ENCODE data around the gene SMARCD3.

SMARCD3 gene

GRCh38 chr7:151232917-151233701, 15.4 kb downstream of the SMARCD3 start:
- in situ Hi-C loops (cut with MboI; ENCODE audit: low pct_unique_long_range_greater_than_20kb, low sequenced_read_pairs, unreplicated experiment) = no loop called here
- peak; percentile 79 for DNase-seq (ENCODE audit: low spot score)
- TF ChIP-seq CTCF (IDR thresholded peaks at IDR 0.05; ENCODE audit: extremely low read depth, insufficient read depth, missing control alignments) = no peak

- DNase-seq (ENCODE audit: low spot score) = peak; percentile 98
- TF ChIP-seq CTCF (IDR thresholded peaks at IDR 0.05; ENCODE audit: extremely low read depth, insufficient read depth, missing control alignments) = no peak
- in situ Hi-C loops (cut with MboI; ENCODE audit: low pct_unique_long_range_greater_than_20kb, low sequenced_read_pairs, unreplicated experiment) = no loop called here
Measured at GRCh38 chr7:151232091-151232916, 16.2 kb downstream of the SMARCD3 start, which contains the start of gene CHPF2. TSS of gene CHPF2 (plus strand) at chr7:151232483. CDS start at chr7:151234012, 1,529 bp downstream.

- in situ Hi-C loops (cut with MboI; ENCODE audit: low pct_unique_long_range_greater_than_20kb, low sequenced_read_pairs, unreplicated experiment) = no loop called here
- TF ChIP-seq CTCF (IDR thresholded peaks at IDR 0.05; ENCODE audit: extremely low read depth, insufficient read depth, missing control alignments) = no peak
- DNase-seq (ENCODE audit: low spot score) = no peak
Measured at GRCh38 chr7:151231080-151231479, 17.4 kb downstream of the SMARCD3 start.

GRCh38 chr7:151229249-151229648, 19.2 kb downstream of the SMARCD3 start:
- DNase-seq (ENCODE audit: low spot score) = no peak
- in situ Hi-C loops (cut with MboI; ENCODE audit: low pct_unique_long_range_greater_than_20kb, low sequenced_read_pairs, unreplicated experiment) = no loop called here
- TF ChIP-seq CTCF (IDR thresholded peaks at IDR 0.05; ENCODE audit: extremely low read depth, insufficient read depth, missing control alignments) = no peak

- in situ Hi-C loops (cut with MboI; ENCODE audit: low pct_unique_long_range_greater_than_20kb, low sequenced_read_pairs, unreplicated experiment) = no loop called here
- TF ChIP-seq CTCF (IDR thresholded peaks at IDR 0.05; ENCODE audit: extremely low read depth, insufficient read depth, missing control alignments) = no peak
- no peak for DNase-seq (ENCODE audit: low spot score)
Measured at GRCh38 chr7:151228024-151228866, 20.2 kb downstream of the SMARCD3 start.

Data from GM13977 (cell line).